K562 (cell line): ENCODE data around the gene FAM32A. TPM values are rescaled to one million over a fixed set of nuclear protein-coding genes. Genes with fewer than 3 reads are reported as not detected.

Experiments used
- GTF2A2 ChIP-seq: IDR thresholded peaks from 2 replicates; pipeline ENCODE4 v1.6.1; 2016; ENCODE audit warnings: mild to moderate bottlenecking, missing genetic modification characterization, missing compliant biosample characterization
- PTTG1 ChIP-seq: fragments of 450-650 bp; IDR thresholded peaks from 2 replicates; pipeline ENCODE4 v1.6.1; 2016; ENCODE audit warnings: low read depth, mild to moderate bottlenecking, missing genetic modification characterization, missing compliant biosample characterization
- SAFB ChIP-seq: fragments of 200-400 bp; formaldehyde crosslinking; IDR thresholded peaks from 2 replicates; pipeline ENCODE4 v1.6.1; 2017; ENCODE audit warnings: low read depth, low read length, borderline replicate concordance
- ZNF764 ChIP-seq: fragments of 250-450 bp; sonication (Bioruptor Pico); IDR thresholded peaks from 2 replicates; pipeline ENCODE4 v1.4.0; 2020; ENCODE audit warnings: low read depth, mild to moderate bottlenecking, moderate library complexity
- polyA plus RNA-seq, 8 experiments: library from polyadenylated mRNA; depleted of rRNA in 4 of 8; stranded (reverse) in 5 of 8; unstranded in 3 of 8; fragments of >200 nt; fragmentation: Nextera tagmentation in 2 of 8; fragmentation: Illumina TruSeq in 1 of 8; extraction: Ambion mirVana in 2 of 8; extraction: Trizol in 1 of 8; gene quantifications; 2 replicates each; pipeline versions ENCODE4 v1.2.1 to v1.2.3, GENCODE V29; 2011 to 2014; ENCODE audit warnings: inconsistent platforms in 1 of 8, missing spikeins in 1 of 8
- total RNA-seq, 7 experiments: library from RNA; depleted of rRNA in 6 of 7; stranded (reverse); fragments of >200 nt in 6 of 7; fragmentation: Illumina TruSeq in 2 of 7; extraction: Trizol in 2 of 7; gene quantifications; 2 replicates each; pipeline versions ENCODE4 v1.2.1 to v1.2.3, GENCODE V29; 2011 to 2021; ENCODE audit warnings: low replicate concordance in 1 of 7
- TF ChIP-seq, protein P1 (sequence below): sonication (generic); formaldehyde crosslinking; IDR thresholded peaks from 2 replicates; pipeline ENCODE4 v1.8.1; 2023; ENCODE audit warnings: missing genetic modification reagents, mild to moderate bottlenecking, borderline replicate concordance
- TF ChIP-seq, protein P2 (sequence below), 2 experiments: fragments of 450-650 bp in 1 of 2; sonication (generic) in 1 of 2; formaldehyde crosslinking in 1 of 2; IDR thresholded peaks; 2 replicates each; pipeline versions ENCODE4 v1.7.1 to v1.9.0; 2016 to 2022; ENCODE audit warnings: inconsistent platforms in 1 of 2, mild to moderate bottlenecking in 1 of 2, missing genetic modification reagents in 1 of 2
- TF ChIP-seq, protein P3 (sequence below): fragments of 250-450 bp; sonication (Bioruptor Pico); IDR thresholded peaks from 2 replicates; pipeline ENCODE4 v1.8.0; 2021; ENCODE audit warnings: mild to moderate bottlenecking, moderate library complexity

Gene FAM32A
- total and polyA plus RNA-seq, 9 of the 15 experiments (the other 6 are each of a cell fraction or from before 2014, with no cell fraction given), result 30.7 to 96.7 (median 73.7) TPM

DNA sequence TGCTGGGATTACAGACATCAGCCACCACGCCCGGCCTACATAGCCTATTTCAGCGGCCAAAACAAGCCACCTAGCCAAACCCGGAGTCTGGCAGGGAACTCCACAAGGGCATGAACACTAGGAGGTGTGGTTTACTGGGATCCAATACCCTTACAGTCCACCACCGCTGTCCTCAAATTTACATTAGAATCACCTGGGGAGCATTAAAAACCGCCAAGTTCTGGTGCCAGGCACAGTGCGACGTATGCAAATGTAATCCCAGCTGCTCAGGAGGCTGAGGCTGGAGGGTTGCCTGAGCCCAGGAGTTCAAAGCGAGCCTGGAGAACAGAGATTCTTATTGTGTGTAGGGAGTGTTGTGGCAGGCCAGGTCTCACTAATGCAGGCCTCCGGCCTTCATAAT lies 8.3 kb downstream of the FAM32A start (continued):
- TF ChIP-seq, protein P1, sequence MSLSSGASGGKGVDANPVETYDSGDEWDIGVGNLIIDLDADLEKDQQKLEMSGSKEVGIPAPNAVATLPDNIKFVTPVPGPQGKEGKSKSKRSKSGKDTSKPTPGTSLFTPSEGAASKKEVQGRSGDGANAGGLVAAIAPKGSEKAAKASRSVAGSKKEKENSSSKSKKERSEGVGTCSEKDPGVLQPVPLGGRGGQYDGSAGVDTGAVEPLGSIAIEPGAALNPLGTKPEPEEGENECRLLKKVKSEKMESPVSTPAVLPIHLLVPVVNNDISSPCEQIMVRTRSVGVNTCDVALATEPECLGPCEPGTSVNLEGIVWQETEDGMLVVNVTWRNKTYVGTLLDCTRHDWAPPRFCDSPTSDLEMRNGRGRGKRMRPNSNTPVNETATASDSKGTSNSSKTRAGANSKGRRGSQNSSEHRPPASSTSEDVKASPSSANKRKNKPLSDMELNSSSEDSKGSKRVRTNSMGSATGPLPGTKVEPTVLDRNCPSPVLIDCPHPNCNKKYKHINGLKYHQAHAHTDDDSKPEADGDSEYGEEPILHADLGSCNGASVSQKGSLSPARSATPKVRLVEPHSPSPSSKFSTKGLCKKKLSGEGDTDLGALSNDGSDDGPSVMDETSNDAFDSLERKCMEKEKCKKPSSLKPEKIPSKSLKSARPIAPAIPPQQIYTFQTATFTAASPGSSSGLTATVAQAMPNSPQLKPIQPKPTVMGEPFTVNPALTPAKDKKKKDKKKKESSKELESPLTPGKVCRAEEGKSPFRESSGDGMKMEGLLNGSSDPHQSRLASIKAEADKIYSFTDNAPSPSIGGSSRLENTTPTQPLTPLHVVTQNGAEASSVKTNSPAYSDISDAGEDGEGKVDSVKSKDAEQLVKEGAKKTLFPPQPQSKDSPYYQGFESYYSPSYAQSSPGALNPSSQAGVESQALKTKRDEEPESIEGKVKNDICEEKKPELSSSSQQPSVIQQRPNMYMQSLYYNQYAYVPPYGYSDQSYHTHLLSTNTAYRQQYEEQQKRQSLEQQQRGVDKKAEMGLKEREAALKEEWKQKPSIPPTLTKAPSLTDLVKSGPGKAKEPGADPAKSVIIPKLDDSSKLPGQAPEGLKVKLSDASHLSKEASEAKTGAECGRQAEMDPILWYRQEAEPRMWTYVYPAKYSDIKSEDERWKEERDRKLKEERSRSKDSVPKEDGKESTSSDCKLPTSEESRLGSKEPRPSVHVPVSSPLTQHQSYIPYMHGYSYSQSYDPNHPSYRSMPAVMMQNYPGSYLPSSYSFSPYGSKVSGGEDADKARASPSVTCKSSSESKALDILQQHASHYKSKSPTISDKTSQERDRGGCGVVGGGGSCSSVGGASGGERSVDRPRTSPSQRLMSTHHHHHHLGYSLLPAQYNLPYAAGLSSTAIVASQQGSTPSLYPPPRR, result no peak
- TF ChIP-seq, protein P2, sequence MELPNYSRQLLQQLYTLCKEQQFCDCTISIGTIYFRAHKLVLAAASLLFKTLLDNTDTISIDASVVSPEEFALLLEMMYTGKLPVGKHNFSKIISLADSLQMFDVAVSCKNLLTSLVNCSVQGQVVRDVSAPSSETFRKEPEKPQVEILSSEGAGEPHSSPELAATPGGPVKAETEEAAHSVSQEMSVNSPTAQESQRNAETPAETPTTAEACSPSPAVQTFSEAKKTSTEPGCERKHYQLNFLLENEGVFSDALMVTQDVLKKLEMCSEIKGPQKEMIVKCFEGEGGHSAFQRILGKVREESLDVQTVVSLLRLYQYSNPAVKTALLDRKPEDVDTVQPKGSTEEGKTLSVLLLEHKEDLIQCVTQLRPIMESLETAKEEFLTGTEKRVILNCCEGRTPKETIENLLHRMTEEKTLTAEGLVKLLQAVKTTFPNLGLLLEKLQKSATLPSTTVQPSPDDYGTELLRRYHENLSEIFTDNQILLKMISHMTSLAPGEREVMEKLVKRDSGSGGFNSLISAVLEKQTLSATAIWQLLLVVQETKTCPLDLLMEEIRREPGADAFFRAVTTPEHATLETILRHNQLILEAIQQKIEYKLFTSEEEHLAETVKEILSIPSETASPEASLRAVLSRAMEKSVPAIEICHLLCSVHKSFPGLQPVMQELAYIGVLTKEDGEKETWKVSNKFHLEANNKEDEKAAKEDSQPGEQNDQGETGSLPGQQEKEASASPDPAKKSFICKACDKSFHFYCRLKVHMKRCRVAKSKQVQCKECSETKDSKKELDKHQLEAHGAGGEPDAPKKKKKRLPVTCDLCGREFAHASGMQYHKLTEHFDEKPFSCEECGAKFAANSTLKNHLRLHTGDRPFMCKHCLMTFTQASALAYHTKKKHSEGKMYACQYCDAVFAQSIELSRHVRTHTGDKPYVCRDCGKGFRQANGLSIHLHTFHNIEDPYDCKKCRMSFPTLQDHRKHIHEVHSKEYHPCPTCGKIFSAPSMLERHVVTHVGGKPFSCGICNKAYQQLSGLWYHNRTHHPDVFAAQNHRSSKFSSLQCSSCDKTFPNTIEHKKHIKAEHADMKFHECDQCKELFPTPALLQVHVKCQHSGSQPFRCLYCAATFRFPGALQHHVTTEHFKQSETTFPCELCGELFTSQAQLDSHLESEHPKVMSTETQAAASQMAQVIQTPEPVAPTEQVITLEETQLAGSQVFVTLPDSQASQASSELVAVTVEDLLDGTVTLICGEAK (IDR thresholded peaks at IDR 0.05), result no peak
- TF ChIP-seq, protein P2 (CRISPR knock-in tag; IDR thresholded peaks at IDR 0.05), result no peak
- TF ChIP-seq SAFB (no peak), PTTG1 (tag) (no peak), GTF2A2 (tag) (no peak), ZNF764 (CRISPR knock-in tag) (no peak)
- TF ChIP-seq, protein P3, sequence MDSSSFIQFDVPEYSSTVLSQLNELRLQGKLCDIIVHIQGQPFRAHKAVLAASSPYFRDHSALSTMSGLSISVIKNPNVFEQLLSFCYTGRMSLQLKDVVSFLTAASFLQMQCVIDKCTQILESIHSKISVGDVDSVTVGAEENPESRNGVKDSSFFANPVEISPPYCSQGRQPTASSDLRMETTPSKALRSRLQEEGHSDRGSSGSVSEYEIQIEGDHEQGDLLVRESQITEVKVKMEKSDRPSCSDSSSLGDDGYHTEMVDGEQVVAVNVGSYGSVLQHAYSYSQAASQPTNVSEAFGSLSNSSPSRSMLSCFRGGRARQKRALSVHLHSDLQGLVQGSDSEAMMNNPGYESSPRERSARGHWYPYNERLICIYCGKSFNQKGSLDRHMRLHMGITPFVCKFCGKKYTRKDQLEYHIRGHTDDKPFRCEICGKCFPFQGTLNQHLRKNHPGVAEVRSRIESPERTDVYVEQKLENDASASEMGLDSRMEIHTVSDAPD (CRISPR knock-in tag), result no peak
- TF ChIP-seq, all 486 proteins: peak for 0
